GM12878 (cell line): ENCODE results near the gene CSH2.

ENCODE experiments used
- CTCF ChIP-seq, 3 experiments: IDR thresholded peaks in 2 of 3; conservative IDR thresholded peaks in 1 of 3; 2 replicates each; pipeline ENCODE4 v1.5.1; 2011; ENCODE audit warnings: low read depth in 3 of 3, low read length in 3 of 3, mild to moderate bottlenecking in 3 of 3, control low read depth in 2 of 3, moderate library complexity in 2 of 3, inconsistent platforms in 1 of 3, mixed read lengths in 1 of 3; ENCODE audit not compliant: control insufficient read depth in 2 of 3, insufficient read depth in 1 of 3; ENCODE audit errors: extremely low read depth in 1 of 3
- EP300 ChIP-seq, 2 experiments: fragments of 150-350 bp in 1 of 2; IDR thresholded peaks; 2 replicates each; pipeline ENCODE4 v1.6.1; 2011 to 2012; ENCODE audit warnings: low read depth in 2 of 2, low read length in 2 of 2, borderline replicate concordance in 1 of 2, improper control_type of control experiment in 1 of 2, inconsistent platforms in 1 of 2; ENCODE audit not compliant: control insufficient read depth in 1 of 2
- EZH2 ChIP-seq: IDR thresholded peaks from 2 replicates; pipeline ENCODE4 v1.6.1; 2012; ENCODE audit warnings: low read depth, mild to moderate bottlenecking, control low read depth, inconsistent platforms, low read length, borderline replicate concordance; ENCODE audit not compliant: control insufficient read depth
- NR2C2 ChIP-seq: IDR thresholded peaks from 2 replicates; pipeline ENCODE4 v1.6.1; 2011; ENCODE audit warnings: borderline replicate concordance, low read depth; ENCODE audit not compliant: control insufficient read depth, insufficient read length
- POLR2A ChIP-seq: IDR thresholded peaks from 2 replicates; pipeline ENCODE4 v1.6.1; 2011; ENCODE audit warnings: low read depth, mild to moderate bottlenecking, low read length
- RAD21 ChIP-seq: IDR thresholded peaks from 2 replicates; pipeline ENCODE4 v1.6.1; 2011; ENCODE audit warnings: mild to moderate bottlenecking, low read depth, low read length, moderate library complexity; ENCODE audit not compliant: insufficient read depth
- TF ChIP-seq, protein P1 (sequence below): fragments of 450-650 bp; IDR thresholded peaks from 2 replicates; pipeline ENCODE4 v1.6.1; 2017; ENCODE audit warnings: mild to moderate bottlenecking, low read depth, inconsistent platforms; ENCODE audit not compliant: poor library complexity, severe bottlenecking

- TF ChIP-seq CTCF (IDR thresholded peaks at IDR 0.05 in 2 of 3, conservative IDR thresholded peaks at IDR 0.05 in 1 of 3; ENCODE audit: control insufficient read depth in 2 of 3, extremely low read depth in 1 of 3, insufficient read depth in 1 of 3, low read depth in 3 of 3, low read length in 3 of 3) (no peak), EP300 (IDR thresholded peaks at IDR 0.05; ENCODE audit: borderline replicate concordance in 1 of 2, control insufficient read depth in 1 of 2, low read depth in 2 of 2, low read length in 2 of 2) (no peak), POLR2A (peak; percentile 11; the same call in 1 of the 2 replicates), EZH2 (no peak), NR2C2 (no peak), RAD21 (no peak)
- TF ChIP-seq, protein P1, sequence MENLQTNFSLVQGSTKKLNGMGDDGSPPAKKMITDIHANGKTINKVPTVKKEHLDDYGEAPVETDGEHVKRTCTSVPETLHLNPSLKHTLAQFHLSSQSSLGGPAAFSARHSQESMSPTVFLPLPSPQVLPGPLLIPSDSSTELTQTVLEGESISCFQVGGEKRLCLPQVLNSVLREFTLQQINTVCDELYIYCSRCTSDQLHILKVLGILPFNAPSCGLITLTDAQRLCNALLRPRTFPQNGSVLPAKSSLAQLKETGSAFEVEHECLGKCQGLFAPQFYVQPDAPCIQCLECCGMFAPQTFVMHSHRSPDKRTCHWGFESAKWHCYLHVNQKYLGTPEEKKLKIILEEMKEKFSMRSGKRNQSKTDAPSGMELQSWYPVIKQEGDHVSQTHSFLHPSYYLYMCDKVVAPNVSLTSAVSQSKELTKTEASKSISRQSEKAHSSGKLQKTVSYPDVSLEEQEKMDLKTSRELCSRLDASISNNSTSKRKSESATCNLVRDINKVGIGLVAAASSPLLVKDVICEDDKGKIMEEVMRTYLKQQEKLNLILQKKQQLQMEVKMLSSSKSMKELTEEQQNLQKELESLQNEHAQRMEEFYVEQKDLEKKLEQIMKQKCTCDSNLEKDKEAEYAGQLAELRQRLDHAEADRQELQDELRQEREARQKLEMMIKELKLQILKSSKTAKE = no peak
These were observed 40.3 kb downstream of the CSH2 start for GRCh38 chr17:63833026-63833740.
